IMR-90 (cell line): ENCODE data around the gene MMP2. TPM values are rescaled to one million over a fixed set of nuclear protein-coding genes. Genes with fewer than 3 reads are reported as not detected.

Source experiments
- ATAC-seq: fragments of 200-7000 bp; cut with Tn5 transposase; 2 replicates; pipeline ENCODE4 v1.9.1; 2020; ENCODE audit warnings: low read depth, mild to moderate bottlenecking, moderate library complexity
- BruUV-seq: library from RNA; stranded (reverse); fragments of 400-500 nt; replicated peaks from 2 replicates; lab custom pipeline; 2021; lab: Mats Ljungman, UMichigan
- CTCF ChIA-PET: fragments of 300-600 bp; formaldehyde crosslinking; extraction: SDS; loops from one replicate; lab custom pipeline; 2021; ENCODE audit warnings: antibody characterized with exemption; lab: Yijun Ruan, JAX
- POLR2A ChIA-PET: fragments of 300-600 bp; sonication (Branson Sonifier 250); formaldehyde crosslinking; loops from one replicate; lab custom pipeline; 2022; ENCODE audit warnings: antibody characterized with exemption; ENCODE audit not compliant: unreplicated experiment; lab: Charles Lee
- DNase-seq: peaks from one replicate; pipeline ENCODE4 v3.0.0; 2013
- H2AFZ ChIP-seq: replicated peaks from 2 replicates; pipeline ENCODE3; 2013; ENCODE audit warnings: low read length, mild to moderate bottlenecking; ENCODE audit not compliant: poor library complexity
- H2AK5ac ChIP-seq: 2 replicates; pipeline ENCODE4 v1.6.1; 2013; ENCODE audit warnings: low read depth, low read length, inconsistent platforms
- H2AK9ac ChIP-seq: replicated peaks from 2 replicates; pipeline ENCODE3; 2013; ENCODE audit warnings: mild to moderate bottlenecking, low read depth, low read length, moderate library complexity; ENCODE audit not compliant: poor library complexity
- H2BK120ac ChIP-seq: 2 replicates; pipeline ENCODE4 v1.6.1; 2013; ENCODE audit warnings: low read depth, low read length, inconsistent platforms
- H2BK15ac ChIP-seq: 3 replicates; pipeline ENCODE4 v1.6.1; 2013; ENCODE audit warnings: low read depth, low read length, inconsistent platforms
- H2BK20ac ChIP-seq: 2 replicates; pipeline ENCODE4 v1.6.1; 2013; ENCODE audit warnings: low read depth, mild to moderate bottlenecking, inconsistent platforms, low read length, moderate library complexity
- H2BK5ac ChIP-seq: 2 replicates; pipeline ENCODE4 v1.6.1; 2013; ENCODE audit warnings: mild to moderate bottlenecking, low read depth, low read length, inconsistent platforms; ENCODE audit not compliant: poor library complexity, severe bottlenecking
- H3K14ac ChIP-seq: replicated peaks from 2 replicates; pipeline ENCODE4 v1.6.1; 2013; ENCODE audit warnings: low read depth, low read length, inconsistent platforms
- H3K18ac ChIP-seq: 2 replicates; pipeline ENCODE4 v1.6.1; 2013; ENCODE audit warnings: low read depth, low read length, control low read depth
- H3K23ac ChIP-seq: 2 replicates; pipeline ENCODE4 v1.6.1; 2013; ENCODE audit warnings: low read depth, low read length, inconsistent platforms
- H3K27ac ChIP-seq: 2 replicates; pipeline ENCODE4 v1.5.1; 2013; ENCODE audit warnings: mild to moderate bottlenecking, control low read depth, low read length; ENCODE audit not compliant: insufficient read depth
- H3K27me3 ChIP-seq: 2 replicates; pipeline ENCODE4 v1.6.1; 2013; ENCODE audit warnings: low read length; ENCODE audit not compliant: control insufficient read depth, insufficient read depth
- H3K36me3 ChIP-seq: 2 replicates; pipeline ENCODE4 v1.6.1; 2013; ENCODE audit warnings: low read length, mixed read lengths; ENCODE audit not compliant: control insufficient read depth, insufficient read depth
- H3K4ac ChIP-seq: 2 replicates; pipeline ENCODE4 v1.6.1; 2013; ENCODE audit warnings: low read depth, low read length, inconsistent platforms
- H3K4me1 ChIP-seq: 2 replicates; pipeline ENCODE4 v1.6.1; 2013; ENCODE audit warnings: low read length, mixed read lengths; ENCODE audit not compliant: control insufficient read depth, insufficient read depth
- H3K4me2 ChIP-seq: 2 replicates; pipeline ENCODE4 v1.6.1; 2013; ENCODE audit warnings: low read depth, mild to moderate bottlenecking, control low read depth, low read length, moderate library complexity
- H3K4me3 ChIP-seq: 2 replicates; pipeline ENCODE4 v1.5.1; 2013; ENCODE audit warnings: low read depth, mild to moderate bottlenecking, control low read depth, low read length, moderate library complexity; ENCODE audit not compliant: insufficient read depth
- H3K56ac ChIP-seq: 2 replicates; pipeline ENCODE4 v1.6.1; 2013; ENCODE audit warnings: low read length, inconsistent platforms; ENCODE audit not compliant: insufficient read depth; ENCODE audit errors: extremely low read depth
- H3K79me1 ChIP-seq, 2 experiments: 2 replicates each; pipeline ENCODE4 v1.6.1; 2013; ENCODE audit warnings: low read length in 2 of 2, inconsistent platforms in 1 of 2, low read depth in 1 of 2
- H3K9ac ChIP-seq: 2 replicates; pipeline ENCODE4 v1.6.1; 2013; ENCODE audit warnings: low read depth, low read length, control low read depth
- H3K9me1 ChIP-seq: 2 replicates; pipeline ENCODE4 v1.6.1; 2013; ENCODE audit warnings: low read length, inconsistent platforms; ENCODE audit not compliant: insufficient read depth
- H3K9me3 ChIP-seq: 2 replicates; pipeline ENCODE4 v1.6.1; 2013; ENCODE audit warnings: low read length; ENCODE audit not compliant: control insufficient read depth, insufficient read depth
- H4K20me1 ChIP-seq: 2 replicates; pipeline ENCODE4 v1.6.1; 2013; ENCODE audit warnings: low read length, inconsistent platforms; ENCODE audit not compliant: insufficient read depth
- H4K5ac ChIP-seq: 2 replicates; pipeline ENCODE4 v1.6.1; 2013; ENCODE audit warnings: mild to moderate bottlenecking, low read depth, low read length, control low read depth
- H4K8ac ChIP-seq, 2 experiments: 2 replicates each; pipeline ENCODE4 v1.6.1; 2013; ENCODE audit warnings: low read depth in 2 of 2, low read length in 2 of 2, control low read depth in 1 of 2, inconsistent platforms in 1 of 2
- H4K91ac ChIP-seq: 2 replicates; pipeline ENCODE4 v1.6.1; 2013; ENCODE audit warnings: low read depth, low read length, inconsistent platforms; ENCODE audit not compliant: insufficient read depth
- BHLHE40 ChIP-seq: fragments of 150-350 bp; IDR thresholded peaks from 2 replicates; pipeline ENCODE4 v1.6.1; 2016; ENCODE audit warnings: mild to moderate bottlenecking, low read depth, low read length
- CEBPB ChIP-seq: IDR thresholded peaks from 2 replicates; pipeline ENCODE4 v1.6.1; 2012; ENCODE audit warnings: low read depth, low read length, improper control_type of control experiment
- CHD1 ChIP-seq: IDR thresholded peaks from 2 replicates; pipeline ENCODE4 v1.6.1; 2012; ENCODE audit warnings: low read depth, low read length, improper control_type of control experiment
- FOS ChIP-seq: fragments of 150-350 bp; IDR thresholded peaks from 2 replicates; pipeline ENCODE4 v1.6.1; 2016; ENCODE audit warnings: low read depth, low read length
- MAFK ChIP-seq: IDR thresholded peaks from 2 replicates; pipeline ENCODE4 v1.6.1; 2012; ENCODE audit warnings: low read depth, low read length, improper control_type of control experiment
- MAZ ChIP-seq: IDR thresholded peaks from 2 replicates; pipeline ENCODE4 v1.6.1; 2012; ENCODE audit warnings: low read depth, mild to moderate bottlenecking, low read length, improper control_type of control experiment, moderate library complexity, borderline replicate concordance
- MXI1 ChIP-seq: IDR thresholded peaks from 2 replicates; pipeline ENCODE4 v1.6.1; 2012; ENCODE audit warnings: low read depth, mild to moderate bottlenecking, low read length, moderate library complexity, borderline replicate concordance
- NFE2L2 ChIP-seq: fragments of 150-350 bp; IDR thresholded peaks from 2 replicates; pipeline ENCODE4 v1.6.1; 2016; ENCODE audit warnings: low read depth, mild to moderate bottlenecking, low read length
- POLR2A ChIP-seq: IDR thresholded peaks from 2 replicates; pipeline ENCODE4 v1.6.1; 2012; ENCODE audit warnings: mild to moderate bottlenecking, low read depth, low read length
- RAD21 ChIP-seq: IDR thresholded peaks from 2 replicates; pipeline ENCODE4 v1.6.1; 2012; ENCODE audit warnings: low read length, improper control_type of control experiment
- RCOR1 ChIP-seq: IDR thresholded peaks from 2 replicates; pipeline ENCODE4 v1.6.1; 2012; ENCODE audit warnings: mild to moderate bottlenecking, low read length, improper control_type of control experiment; ENCODE audit not compliant: insufficient replicate concordance
- RFX5 ChIP-seq: IDR thresholded peaks from 2 replicates; pipeline ENCODE4 v1.8.0; 2012; ENCODE audit warnings: low read depth, mild to moderate bottlenecking, low read length, moderate library complexity
- SMC3 ChIP-seq: fragments of 150-350 bp; IDR thresholded peaks from 2 replicates; pipeline ENCODE4 v1.6.1; 2016; ENCODE audit warnings: low read depth, mild to moderate bottlenecking, antibody characterized with exemption, low read length, moderate library complexity
- WGBS, 2 experiments: methylation state at CpG; one replicate each; pipeline versions ENCODE4 v1.1.5 to v1.1.7; 2013; ENCODE audit warnings: missing lambda C conversion rate in 2 of 2; ENCODE audit not compliant: insufficient read length in 1 of 2; ENCODE audit errors: extremely low coverage in 2 of 2; 5-methylcytosine and 5-hydroxymethylcytosine counted together
- dilution Hi-C: fragments of 300-500 bp; cut with HindIII; formaldehyde crosslinking; loops from one replicate; pipeline ENCODE4 v1.14.3; 2018; ENCODE audit warnings: low sequenced_read_pairs; ENCODE audit not compliant: unreplicated experiment
- in situ Hi-C: fragments of 300-500 bp; cut with MboI; formaldehyde crosslinking; loops from 3 replicates; pipeline ENCODE4 v1.14.3; 2019; ENCODE audit warnings: low sequenced_read_pairs, inconsistent platforms, mixed read lengths
- intact Hi-C: fragments of 100-400 bp; cut with micrococcal nuclease; formaldehyde crosslinking; loops from 2 replicates; pipeline ENCODE4 v1.10.0; 2022
- polyA plus RNA-seq, 3 experiments: library from polyadenylated mRNA; depleted of rRNA; stranded (reverse); fragments of >200 nt; gene quantifications; 2 replicates each; pipeline ENCODE4 v1.2.3, GENCODE V29; 2012; ENCODE audit warnings: low replicate concordance in 1 of 3
- total RNA-seq: library from RNA; depleted of rRNA; stranded (reverse); fragments of >200 nt; gene quantifications from 2 replicates; pipeline ENCODE4 v1.2.3, GENCODE V29; 2012
- TF ChIP-seq, protein P1 (sequence below): fragments of 150-350 bp; IDR thresholded peaks from 2 replicates; pipeline ENCODE4 v1.6.1; 2017; ENCODE audit warnings: mild to moderate bottlenecking, antibody characterized with exemption, low read length, low read depth
- TF ChIP-seq, protein P2 (sequence below): conservative IDR thresholded peaks from 2 replicates; pipeline ENCODE4 v1.5.1; 2012; ENCODE audit warnings: mild to moderate bottlenecking, low read depth, low read length, improper control_type of control experiment
- TF ChIP-seq, protein P3 (sequence below): fragments of 150-350 bp; IDR thresholded peaks from 2 replicates; pipeline ENCODE4 v1.6.1; 2016; ENCODE audit warnings: low read depth, mild to moderate bottlenecking, low read length, moderate library complexity, borderline replicate concordance

The MMP2 gene
- total and polyA plus RNA-seq, 2 of the 4 experiments (the other 2 are of a cell fraction): 240 to 574 TPM

DNA sequence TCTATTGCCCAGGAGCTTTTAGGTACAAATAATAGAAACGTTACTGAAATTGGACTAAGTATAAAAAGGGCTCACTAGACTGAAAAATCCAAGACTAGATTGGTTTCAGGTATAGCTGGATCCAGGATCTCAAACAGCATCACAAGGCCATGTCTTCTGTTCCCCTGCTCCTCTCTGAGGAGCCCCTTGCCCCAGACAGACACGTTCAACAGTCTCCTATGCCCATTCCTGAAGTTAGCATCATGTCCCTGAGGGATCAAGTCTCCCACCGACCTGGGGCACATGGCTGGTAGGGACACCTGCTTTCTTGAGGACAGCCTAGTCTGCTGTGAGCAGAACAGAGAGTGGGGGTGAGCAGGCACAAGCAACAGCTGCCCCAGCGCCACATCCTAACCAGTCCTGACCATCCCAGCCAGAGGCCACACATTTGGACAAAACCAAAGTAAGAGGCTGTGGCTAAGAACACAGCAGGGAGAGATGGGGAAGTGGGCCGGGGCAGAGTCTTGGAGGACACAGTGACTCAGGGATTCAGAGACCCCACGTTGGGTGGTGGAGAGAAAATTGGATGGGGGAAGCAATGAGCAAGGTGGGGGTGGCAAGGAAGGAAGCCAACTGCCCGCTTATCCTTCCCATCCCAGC, 10.5 kb upstream of the MMP2 start:
- ChIA-PET CTCF (no interaction called here), POLR2A (no interaction called here)
- Histone ChIP-seq H2AK9ac (no peak overlapping the region), H3K4me2 (no peak overlapping the region), H3K27ac (no peak overlapping the region), H3K23ac (no peak overlapping the region), H3K79me1 (no peaks in the 10 kb centered on the region), H2AFZ (no peak overlapping the region), H2BK5ac (no peak overlapping the region), H3K4me1 (peaks cover 18% of the 10 kb centered on the region), H2BK15ac (no peak overlapping the region), H3K14ac (no peak overlapping the region), H3K27me3 (no peaks in the 10 kb centered on the region), H3K4me3 (no peak overlapping the region), H4K8ac (no peak overlapping the region), H2BK120ac (no peak overlapping the region), H2BK20ac (no peak overlapping the region), H2AK5ac (0 out of 2 replicates have a peak overlapping the region, but pooled peaks have one; percentile 12), H3K36me3 (no peaks in the 10 kb centered on the region), H4K5ac (no peak overlapping the region), H3K18ac (no peak overlapping the region), H4K20me1 (no peaks in the 10 kb centered on the region), H3K9me1 (peaks cover 8% of the 10 kb centered on the region; the same call in 1 of the 2 replicates), H3K4ac (no peak overlapping the region), H3K56ac (no peak overlapping the region), H3K9me3 (no peaks in the 10 kb centered on the region), H3K9ac (no peak overlapping the region), H4K91ac (no peak overlapping the region)
- in situ Hi-C loops: loop anchor here (5.0 to 25.0 kb wide), 5 partner anchors 74 to 844 kb away; no protein-coding TSS in a partner anchor
- no peak for TF ChIP-seq RAD21
- TF ChIP-seq RCOR1: no peak
- TF ChIP-seq, protein P1, sequence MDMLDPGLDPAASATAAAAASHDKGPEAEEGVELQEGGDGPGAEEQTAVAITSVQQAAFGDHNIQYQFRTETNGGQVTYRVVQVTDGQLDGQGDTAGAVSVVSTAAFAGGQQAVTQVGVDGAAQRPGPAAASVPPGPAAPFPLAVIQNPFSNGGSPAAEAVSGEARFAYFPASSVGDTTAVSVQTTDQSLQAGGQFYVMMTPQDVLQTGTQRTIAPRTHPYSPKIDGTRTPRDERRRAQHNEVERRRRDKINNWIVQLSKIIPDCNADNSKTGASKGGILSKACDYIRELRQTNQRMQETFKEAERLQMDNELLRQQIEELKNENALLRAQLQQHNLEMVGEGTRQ: no peak
- TF ChIP-seq, protein P2, sequence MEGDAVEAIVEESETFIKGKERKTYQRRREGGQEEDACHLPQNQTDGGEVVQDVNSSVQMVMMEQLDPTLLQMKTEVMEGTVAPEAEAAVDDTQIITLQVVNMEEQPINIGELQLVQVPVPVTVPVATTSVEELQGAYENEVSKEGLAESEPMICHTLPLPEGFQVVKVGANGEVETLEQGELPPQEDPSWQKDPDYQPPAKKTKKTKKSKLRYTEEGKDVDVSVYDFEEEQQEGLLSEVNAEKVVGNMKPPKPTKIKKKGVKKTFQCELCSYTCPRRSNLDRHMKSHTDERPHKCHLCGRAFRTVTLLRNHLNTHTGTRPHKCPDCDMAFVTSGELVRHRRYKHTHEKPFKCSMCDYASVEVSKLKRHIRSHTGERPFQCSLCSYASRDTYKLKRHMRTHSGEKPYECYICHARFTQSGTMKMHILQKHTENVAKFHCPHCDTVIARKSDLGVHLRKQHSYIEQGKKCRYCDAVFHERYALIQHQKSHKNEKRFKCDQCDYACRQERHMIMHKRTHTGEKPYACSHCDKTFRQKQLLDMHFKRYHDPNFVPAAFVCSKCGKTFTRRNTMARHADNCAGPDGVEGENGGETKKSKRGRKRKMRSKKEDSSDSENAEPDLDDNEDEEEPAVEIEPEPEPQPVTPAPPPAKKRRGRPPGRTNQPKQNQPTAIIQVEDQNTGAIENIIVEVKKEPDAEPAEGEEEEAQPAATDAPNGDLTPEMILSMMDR: no peak
- no peak for TF ChIP-seq BHLHE40
- no peak for TF ChIP-seq MAZ
- TF ChIP-seq NFE2L2: no peak
- no peak for TF ChIP-seq MXI1
- no peak for TF ChIP-seq RFX5
- TF ChIP-seq FOS: no peak
- TF ChIP-seq, protein P3, sequence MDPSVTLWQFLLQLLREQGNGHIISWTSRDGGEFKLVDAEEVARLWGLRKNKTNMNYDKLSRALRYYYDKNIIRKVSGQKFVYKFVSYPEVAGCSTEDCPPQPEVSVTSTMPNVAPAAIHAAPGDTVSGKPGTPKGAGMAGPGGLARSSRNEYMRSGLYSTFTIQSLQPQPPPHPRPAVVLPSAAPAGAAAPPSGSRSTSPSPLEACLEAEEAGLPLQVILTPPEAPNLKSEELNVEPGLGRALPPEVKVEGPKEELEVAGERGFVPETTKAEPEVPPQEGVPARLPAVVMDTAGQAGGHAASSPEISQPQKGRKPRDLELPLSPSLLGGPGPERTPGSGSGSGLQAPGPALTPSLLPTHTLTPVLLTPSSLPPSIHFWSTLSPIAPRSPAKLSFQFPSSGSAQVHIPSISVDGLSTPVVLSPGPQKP: no peak
- TF ChIP-seq CEBPB: no peak
- no peak for TF ChIP-seq POLR2A
- no peak for TF ChIP-seq CHD1
- TF ChIP-seq SMC3: no peak
- no peak for TF ChIP-seq MAFK
- WGBS, 2 experiments: 100% methylated on average over 1 of the region's 7 CpGs; no CpG with 5 or more reads in 1 of the 2 experiments
- no TSS peak for BruUV-seq
- DNase-seq (no peak), ATAC-seq (no peak)
- dilution Hi-C loops: no loop called here
- intact Hi-C loops: no loop called here
